Activated CD4-positive, alpha-beta T cell treated with anti-CD3 and anti-CD28 coated beads for 24 hours (primary cell): Measurements from ENCODE around the gene NT5DC3.

Experiments used
- DNase-seq, 2 donors: peaks; one replicate each; pipeline ENCODE4 v3.0.0-alpha.2; 2020; ENCODE audit warnings: low read depth in 2 of 2

Gene NT5DC3

GRCh38 chr12:103840876-103841689 lies at the start of gene NT5DC3:
NT5DC3 (minus strand) TSS chr12:103841234; CDS start chr12:103841156, 78 bp downstream.
- peak; percentile 71 to 75 for DNase-seq

GRCh38 chr12:103887738-103888137 lies 46.7 kb upstream of the NT5DC3 start:
- DNase-seq, result no peak

- no peak for DNase-seq
Measured at GRCh38 chr12:103886195-103886797, 45.3 kb upstream of the NT5DC3 start.

GRCh38 chr12:103884316-103884715 lies 43.3 kb upstream of the NT5DC3 start:
- no peak for DNase-seq

DNA sequence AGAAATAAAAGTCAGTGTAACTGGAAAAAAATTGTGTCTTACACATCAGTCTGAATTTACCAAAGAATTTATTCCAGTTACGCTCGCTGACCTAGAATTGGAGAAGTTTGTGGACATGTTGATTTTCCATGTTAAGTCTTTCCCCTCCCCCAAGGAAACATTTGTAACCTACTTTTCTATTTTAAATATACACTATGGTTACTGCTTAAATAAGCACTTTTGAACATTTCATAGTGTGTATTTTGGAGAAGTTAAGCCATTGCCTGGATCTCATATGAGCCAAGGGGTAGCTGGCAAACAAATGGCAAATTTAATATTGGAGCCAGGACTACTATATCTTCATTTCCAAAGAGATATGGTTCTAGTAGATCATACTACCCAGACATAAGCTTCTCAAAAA lies 42.9 kb upstream of the NT5DC3 start:
- no peak for DNase-seq

DNA sequence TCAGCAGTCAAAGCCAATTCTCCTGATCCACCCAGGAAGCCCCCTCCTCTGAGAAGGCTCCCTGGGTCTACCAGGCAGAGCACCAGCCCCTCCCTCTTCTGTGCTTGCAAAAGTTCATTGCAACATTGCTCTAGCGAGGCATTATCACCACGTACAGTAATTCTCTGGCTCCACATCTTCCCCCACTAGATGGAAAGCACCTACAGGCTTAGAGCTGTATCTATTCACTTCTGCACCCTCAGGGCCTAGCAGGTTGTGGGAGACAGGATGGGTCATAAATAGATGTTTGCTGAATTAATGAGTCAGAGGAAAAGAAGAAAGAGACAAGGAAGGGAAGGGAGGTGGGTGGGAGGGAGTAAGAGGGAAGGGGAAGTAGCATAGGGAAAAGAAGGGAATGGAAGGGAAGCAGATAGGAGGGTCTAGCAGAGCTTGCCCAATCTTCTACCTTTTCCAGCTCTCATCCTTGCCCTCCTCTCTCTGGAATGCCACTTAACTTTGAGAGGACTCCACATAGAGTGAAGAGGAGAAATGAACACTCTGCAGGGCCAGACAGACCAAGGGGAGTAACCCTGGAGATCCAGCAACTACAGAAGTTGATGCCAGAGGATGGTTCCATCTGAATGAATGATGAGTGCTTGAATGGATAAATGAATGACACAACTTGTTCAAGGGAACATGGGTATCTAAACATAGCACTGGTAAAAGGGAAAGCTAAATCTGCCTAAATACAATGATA lies 42.0 kb upstream of the NT5DC3 start:
- no peak for DNase-seq

DNA sequence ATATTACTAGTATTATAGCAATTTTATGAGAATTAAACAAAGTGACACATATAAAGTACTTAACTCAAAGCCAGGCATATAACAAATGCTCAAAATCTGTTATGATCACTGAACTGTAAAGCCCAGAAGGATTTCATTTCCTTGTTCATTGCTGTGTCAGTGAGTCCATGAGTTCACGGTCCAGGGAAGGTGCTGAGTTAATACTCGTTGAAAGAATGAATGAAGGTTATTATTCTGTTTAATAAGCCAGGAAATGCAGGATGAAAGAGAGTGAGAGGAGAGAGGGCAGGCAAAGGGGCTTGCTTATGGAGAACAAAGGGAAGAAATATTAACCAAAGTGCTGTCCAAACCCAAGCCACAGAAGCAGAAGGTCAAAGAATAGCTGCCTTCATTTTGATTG lies 40.2 kb upstream of the NT5DC3 start:
- no peak for DNase-seq

DNA sequence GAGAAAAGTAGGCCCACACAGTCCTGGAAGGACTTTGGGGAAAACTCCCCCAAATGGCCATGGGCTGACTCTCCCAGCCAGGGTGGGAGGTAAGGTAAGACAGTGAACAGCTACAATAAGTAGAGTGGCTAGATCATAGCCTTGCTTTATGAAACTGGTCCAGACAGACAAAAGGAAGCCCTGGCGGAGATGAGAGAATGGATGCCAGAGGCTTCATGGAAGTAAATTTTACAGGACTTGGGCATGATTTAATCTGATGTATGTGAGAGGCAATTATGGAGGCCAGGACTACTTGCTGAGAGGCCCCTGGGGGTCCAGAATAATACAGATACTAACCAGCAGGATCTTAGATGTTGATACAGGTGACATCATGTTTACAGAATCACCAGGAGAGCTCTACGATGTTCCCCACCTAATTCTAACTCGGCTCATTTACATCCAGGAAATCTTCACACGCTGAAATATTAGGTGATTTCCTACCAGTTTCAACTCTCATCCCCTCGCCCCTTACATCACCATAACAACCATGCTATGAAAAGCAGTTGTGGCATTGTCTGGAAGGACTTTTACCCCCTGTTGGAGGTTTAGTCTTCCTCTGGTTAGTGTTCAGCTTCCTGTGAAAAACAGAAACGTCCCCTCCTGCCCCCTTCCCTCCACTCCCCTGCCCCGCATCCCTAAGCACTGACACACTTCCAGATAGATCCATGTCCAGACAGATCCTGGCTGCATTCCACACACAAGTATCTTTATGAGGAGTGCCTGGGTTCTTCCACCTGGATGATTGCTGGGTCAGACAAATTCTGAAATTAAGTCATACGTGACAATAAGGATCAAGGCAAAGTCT lies 39.5 kb upstream of the NT5DC3 start:
- no peak for DNase-seq

DNA sequence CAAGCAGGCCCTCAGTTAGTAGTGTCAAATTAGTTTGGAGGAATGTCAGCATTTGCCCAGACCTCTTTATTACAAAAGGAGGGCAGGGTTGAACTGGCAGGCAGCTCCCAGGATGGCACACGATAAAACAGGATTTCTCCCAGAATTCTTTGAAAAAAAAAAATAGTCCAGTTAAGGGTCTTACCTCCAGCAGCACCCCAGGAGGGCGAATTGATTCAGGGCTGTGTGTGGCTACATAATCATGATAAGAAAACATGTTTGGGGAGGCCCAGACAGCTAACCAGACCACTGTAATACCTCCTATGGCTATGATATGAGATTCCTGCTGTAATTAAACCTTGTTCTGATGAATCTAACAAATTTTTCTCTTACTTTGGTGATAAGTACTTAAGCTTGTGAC lies 38.8 kb upstream of the NT5DC3 start:
- DNase-seq, result no peak

GRCh38 chr12:103879048-103879692 lies 38.1 kb upstream of the NT5DC3 start:
- DNase-seq, result no peak

DNA sequence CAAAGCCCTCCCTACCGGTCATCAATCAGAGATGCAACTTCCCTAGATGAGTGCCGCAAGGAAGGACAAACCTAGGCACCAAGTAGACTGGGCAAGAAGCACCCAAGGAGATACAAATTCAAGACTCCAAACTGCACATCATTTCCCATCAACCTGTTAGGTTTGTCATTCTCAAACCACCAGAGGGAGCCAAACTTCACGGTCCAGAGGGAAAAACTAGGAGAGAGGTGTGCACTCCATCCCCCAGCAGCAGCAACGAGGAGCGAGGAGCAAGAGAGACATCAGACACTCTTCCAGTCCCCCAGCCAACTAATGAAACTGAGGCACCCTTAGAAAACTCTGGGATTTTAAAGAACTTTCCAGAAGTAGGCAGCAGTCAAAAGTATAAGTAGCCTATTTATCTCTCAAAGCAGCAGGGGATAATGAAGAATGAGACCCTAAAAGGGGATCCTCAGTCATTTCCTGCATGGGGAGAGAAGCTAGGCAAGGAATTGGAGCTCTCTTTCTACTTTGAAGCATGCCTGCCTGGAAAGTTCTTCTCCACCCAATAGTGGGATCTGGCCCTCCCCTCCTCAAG lies 37.0 kb upstream of the NT5DC3 start:
- DNase-seq, result peak; percentile 35 to 48

GRCh38 chr12:103877288-103877687 lies 36.3 kb upstream of the NT5DC3 start:
- DNase-seq, result no peak

GRCh38 chr12:103875666-103876065 lies 34.6 kb upstream of the NT5DC3 start:
- DNase-seq, result no peak

DNA sequence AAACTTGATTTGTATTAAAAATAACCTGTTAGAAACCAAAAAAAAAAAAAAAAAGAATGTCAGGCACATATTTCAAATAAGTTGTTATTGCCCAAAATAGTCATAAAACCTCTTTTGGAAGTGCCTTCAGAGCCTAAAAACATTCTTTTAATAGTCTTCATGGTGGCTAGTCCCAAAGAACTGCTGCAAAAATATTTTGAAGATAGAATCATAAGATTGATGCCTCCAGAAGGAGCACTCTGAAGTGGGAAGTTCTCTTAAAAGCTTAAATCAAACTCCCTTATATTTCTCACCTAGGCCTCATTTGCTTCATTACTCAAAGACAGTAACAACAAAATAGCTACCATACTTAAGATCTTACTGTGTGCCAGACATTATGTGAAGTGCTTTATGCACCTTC lies 27.2 kb upstream of the NT5DC3 start:
- DNase-seq, result no peak

DNA sequence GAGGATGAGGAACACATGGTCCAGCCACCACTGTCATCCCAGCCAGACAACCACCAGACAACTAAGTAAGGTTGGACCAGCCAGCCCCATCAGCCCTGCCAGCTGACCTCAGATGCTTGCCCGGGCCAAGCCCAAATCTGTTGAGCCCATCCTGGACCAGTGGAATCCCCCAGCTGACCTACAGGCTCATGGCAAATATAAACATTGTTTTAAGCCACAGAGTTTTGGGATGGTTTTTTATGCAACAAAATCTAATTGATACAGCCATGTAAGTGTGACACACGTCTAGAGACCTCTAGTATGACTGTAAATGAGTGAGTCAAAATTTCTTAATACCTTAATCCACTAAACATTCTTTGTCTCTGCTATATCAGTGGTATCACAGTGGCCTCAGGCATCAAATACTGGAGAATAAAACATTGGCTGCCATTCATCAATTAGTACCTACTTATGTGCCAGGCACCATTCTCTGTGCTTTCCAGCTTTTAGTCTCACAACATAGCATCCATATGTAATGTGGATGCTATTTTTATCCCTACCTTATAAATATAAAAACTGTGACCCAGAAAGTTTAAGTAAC lies 24.2 kb upstream of the NT5DC3 start:
- no peak for DNase-seq

DNA sequence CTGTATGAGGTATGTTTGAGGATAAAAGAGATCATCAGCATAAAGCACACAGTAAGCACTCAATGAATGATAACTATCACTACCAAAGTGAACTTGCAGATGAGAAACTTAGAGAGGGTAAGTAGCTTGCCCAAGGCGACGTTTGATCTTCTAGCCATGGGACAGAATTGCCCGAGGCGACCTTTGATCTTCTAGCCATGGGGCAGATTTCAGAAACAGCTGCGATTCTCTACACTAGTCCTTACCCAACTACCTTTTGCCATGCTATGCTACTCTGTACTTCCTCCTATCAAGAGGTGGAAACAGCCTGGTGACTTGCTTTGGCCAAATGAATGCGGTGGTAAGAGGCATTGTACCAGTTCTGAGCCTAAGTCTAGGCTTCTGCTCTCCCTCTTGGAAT lies 23.7 kb upstream of the NT5DC3 start:
- DNase-seq, result no peak

DNA sequence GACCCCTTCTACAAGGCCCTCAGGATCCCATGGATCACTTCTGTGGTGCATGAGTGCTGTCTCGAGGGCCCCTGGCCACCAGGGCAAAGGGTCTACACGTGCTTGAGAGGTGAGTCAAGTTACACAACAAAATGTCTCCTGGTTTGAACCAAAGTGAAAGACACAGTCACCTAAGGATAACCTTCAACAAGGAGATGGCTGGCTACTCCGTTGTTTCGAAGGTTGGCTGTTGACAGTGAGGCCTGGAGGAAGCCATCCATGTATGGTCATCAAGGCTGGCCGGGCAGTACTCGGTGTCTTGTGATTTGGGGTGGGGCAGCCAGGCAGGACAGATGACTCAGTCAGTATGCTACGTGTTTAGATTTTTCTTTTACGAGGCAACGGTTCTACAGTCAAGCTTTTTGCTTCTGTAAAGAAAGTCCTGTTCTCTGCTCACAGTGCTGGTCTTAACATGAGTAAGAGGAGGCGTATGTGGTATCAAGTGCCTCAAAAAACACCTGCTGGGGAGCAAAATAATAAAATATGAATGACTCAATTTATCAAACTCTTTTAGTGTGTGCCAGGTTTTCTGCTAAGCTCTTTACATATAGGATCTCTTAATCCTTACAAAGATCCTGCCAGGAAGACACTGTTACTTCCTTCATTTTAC lies 18.0 kb upstream of the NT5DC3 start:
- no peak for DNase-seq

GRCh38 chr12:103858335-103858734 lies 17.3 kb upstream of the NT5DC3 start:
- no peak for DNase-seq

DNA sequence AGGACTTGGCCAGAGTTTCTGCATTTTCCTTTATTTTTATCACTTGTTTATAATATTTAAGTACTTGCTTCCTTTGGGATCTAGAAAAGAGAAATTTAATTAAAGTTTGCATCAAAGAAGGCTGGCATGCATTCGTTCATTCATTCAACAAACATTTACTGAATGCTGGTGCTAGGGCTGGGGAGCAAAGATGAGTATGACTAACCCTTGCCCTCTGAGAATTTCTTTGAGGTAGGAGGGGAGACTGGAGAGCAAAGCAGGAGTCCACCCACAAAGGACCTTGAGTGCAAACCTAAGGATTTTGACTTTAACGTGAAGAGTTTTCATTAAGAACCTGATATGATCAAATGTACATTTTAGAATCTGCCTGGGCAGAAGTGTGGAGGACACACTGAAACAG lies 16.1 kb upstream of the NT5DC3 start:
- DNase-seq, result no peak
